Mucosa of descending colon (tissue), 3 donors: ENCODE measurements around the gene NUP85. TPM values are rescaled to one million over a fixed set of nuclear protein-coding genes. Genes with fewer than 3 reads are reported as not detected.

Experiments used
- ATAC-seq: fragments of 200-7000 bp; cut with Tn5 transposase; one replicate; pipeline ENCODE4 v1.9.1; 2020; ENCODE audit warnings: mild to moderate bottlenecking, moderate library complexity
- DNase-seq, 3 donors: peaks; one replicate each; pipeline ENCODE4 v3.0.0-alpha.2; 2020
- H3K36me3 ChIP-seq: fragments of 200-600 bp; one replicate; pipeline ENCODE4 v1.8.0; 2021; ENCODE audit warnings: low read depth, mild to moderate bottlenecking
- H3K4me1 ChIP-seq: fragments of 200-600 bp; one replicate; pipeline ENCODE4 v1.8.0; 2021; ENCODE audit warnings: low read depth, mild to moderate bottlenecking
- H3K4me3 ChIP-seq: fragments of 200-600 bp; one replicate; pipeline ENCODE4 v1.8.0; 2021; ENCODE audit warnings: mild to moderate bottlenecking
- H3K9me3 ChIP-seq: fragments of 200-600 bp; one replicate; pipeline ENCODE4 v1.8.0; 2021; ENCODE audit warnings: mild to moderate bottlenecking
- intact Hi-C, 2 donors: fragments of 100-400 bp; cut with DNase I in 1 of 2; cut with micrococcal nuclease in 1 of 2; formaldehyde crosslinking; loops; one replicate each; pipeline versions ENCODE4 v1.11.0 to v1.11.1; 2022; cut with DNase I, micrococcal nuclease
- total RNA-seq, 3 donors: library from RNA; stranded (reverse); fragmentation: NEBNext Ultra II Directional in 2 of 3; extraction: Animal tissue kit (Norgen Biotek cat#: 25700) in 2 of 3; gene quantifications; one replicate each; pipeline versions ENCODE4 v1.2.1 to v1.2.4, GENCODE V29; 2021 to 2023
- TF ChIP-seq, protein P1 (sequence below): fragments of 200-600 bp; IDR thresholded peaks from one replicate; pipeline ENCODE4 v1.8.0; 2022; ENCODE audit warnings: antibody characterized with exemption, mild to moderate bottlenecking
- donor health status: DM: no; HTN: no; CAD: no; lungs with moderate emphysema.
- donor health status: DM: no; HTN: no; CAD: no.
- donor health status: DM: no; HTN: yes; CAD: no.

NUP85 gene
- total RNA-seq, 3 donors from 2014 or later: 48.4 to 63.4 (median 62.2) TPM

DNA sequence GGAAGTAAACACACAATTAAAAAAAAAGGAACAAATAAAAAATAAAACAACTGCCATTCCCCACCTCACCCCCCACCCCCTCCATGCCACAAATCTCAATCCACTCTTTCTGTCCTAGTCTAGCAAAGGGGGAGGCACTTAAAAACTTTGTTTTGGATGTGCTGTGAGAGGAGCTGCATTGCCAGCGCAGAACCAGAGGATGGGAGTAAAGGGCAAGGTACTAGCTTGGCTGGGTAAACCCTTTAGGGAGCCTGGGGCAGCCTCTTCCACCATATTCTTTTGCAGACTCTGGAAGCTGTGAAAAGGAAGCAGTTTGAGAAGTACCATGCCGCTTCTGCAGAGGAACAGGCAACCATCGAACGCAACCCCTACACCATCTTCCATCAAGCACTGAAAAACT lies 57.6 kb downstream of the NUP85 start:
- no peak for ATAC-seq
- TF ChIP-seq, protein P1, sequence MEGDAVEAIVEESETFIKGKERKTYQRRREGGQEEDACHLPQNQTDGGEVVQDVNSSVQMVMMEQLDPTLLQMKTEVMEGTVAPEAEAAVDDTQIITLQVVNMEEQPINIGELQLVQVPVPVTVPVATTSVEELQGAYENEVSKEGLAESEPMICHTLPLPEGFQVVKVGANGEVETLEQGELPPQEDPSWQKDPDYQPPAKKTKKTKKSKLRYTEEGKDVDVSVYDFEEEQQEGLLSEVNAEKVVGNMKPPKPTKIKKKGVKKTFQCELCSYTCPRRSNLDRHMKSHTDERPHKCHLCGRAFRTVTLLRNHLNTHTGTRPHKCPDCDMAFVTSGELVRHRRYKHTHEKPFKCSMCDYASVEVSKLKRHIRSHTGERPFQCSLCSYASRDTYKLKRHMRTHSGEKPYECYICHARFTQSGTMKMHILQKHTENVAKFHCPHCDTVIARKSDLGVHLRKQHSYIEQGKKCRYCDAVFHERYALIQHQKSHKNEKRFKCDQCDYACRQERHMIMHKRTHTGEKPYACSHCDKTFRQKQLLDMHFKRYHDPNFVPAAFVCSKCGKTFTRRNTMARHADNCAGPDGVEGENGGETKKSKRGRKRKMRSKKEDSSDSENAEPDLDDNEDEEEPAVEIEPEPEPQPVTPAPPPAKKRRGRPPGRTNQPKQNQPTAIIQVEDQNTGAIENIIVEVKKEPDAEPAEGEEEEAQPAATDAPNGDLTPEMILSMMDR: no peak
- H3K4me3 ChIP-seq: no peak overlapping the region

GRCh38 chr17:75265614-75266315 lies 60.3 kb downstream of the NUP85 start:
- H3K4me3 ChIP-seq: no peak overlapping the region
- intact Hi-C loops: no loop called here
- peaks cover 8% of the 10 kb centered on the region for H3K36me3 ChIP-seq
- TF ChIP-seq, protein P1: no peak
- H3K9me3 ChIP-seq: no peaks in the 10 kb centered on the region
- peaks cover 20% of the 10 kb centered on the region for H3K4me1 ChIP-seq
- DNase-seq (no peak), ATAC-seq (no peak)

More for the DNA sequence above, 57.6 kb downstream of the NUP85 start:
- peaks cover 24% of the 10 kb centered on the region for H3K4me1 ChIP-seq
- H3K36me3 ChIP-seq: peaks cover 8% of the 10 kb centered on the region
- intact Hi-C loops: no loop called here
- no peak for DNase-seq
- H3K9me3 ChIP-seq: no peaks in the 10 kb centered on the region

DNA sequence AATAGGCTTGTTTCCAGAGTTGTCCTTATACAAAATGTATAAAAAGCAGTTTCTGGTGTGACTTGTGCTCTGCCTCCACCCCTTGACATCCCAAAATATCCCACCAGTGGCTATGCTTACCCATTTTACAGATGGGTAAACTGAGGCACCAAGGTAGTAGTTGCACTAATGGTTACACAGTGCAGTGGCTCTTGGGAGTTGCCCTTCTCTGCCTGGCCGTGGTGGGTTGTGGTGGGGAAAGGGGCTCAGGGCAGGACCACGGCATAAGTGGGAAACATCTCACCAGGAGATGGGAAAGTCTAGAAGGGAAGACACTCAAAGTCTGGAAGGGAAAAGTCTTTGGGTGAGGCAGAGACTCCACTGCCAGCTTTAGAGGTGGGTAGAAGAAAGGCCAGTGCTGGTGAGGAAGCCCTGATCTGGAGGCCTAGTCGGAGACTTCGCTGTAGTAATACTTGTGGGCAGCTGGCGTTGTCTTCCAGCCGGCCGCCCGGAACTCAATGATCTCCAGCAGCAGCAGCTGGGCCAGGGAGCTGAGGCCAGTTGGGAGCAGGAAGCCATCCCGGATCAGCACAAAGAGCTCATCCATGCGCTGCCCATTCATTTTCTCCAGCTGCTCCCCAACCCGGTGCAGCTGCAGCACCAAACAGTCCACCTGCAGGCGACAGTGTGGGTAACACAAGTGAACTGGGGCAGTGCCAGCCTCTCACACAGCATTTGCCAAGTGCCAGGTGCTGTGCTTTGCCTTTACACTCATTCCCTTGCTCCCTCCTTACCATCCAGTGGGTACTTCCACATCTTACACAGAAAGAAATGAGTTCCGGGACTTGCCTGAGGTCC lies 61.1 kb downstream of the NUP85 start:
- H3K4me3 ChIP-seq: no peak overlapping the region
- DNase-seq (no peak), ATAC-seq (no peak)
- intact Hi-C loops: no loop called here
- H3K36me3 ChIP-seq: peaks cover 8% of the 10 kb centered on the region
- TF ChIP-seq, protein P1: no peak
- H3K4me1 ChIP-seq: peaks cover 20% of the 10 kb centered on the region
- H3K9me3 ChIP-seq: no peaks in the 10 kb centered on the region

- H3K4me3 ChIP-seq: no peak overlapping the region
- peaks cover 23% of the 10 kb centered on the region for H3K4me1 ChIP-seq
- ATAC-seq (no peak), DNase-seq (no peak)
- intact Hi-C loops: no loop called here
- H3K9me3 ChIP-seq: no peaks in the 10 kb centered on the region
- TF ChIP-seq, protein P1: no peak
- peaks cover 8% of the 10 kb centered on the region for H3K36me3 ChIP-seq
Observed at GRCh38 chr17:75267153-75267410, 61.6 kb downstream of the NUP85 start.

DNA sequence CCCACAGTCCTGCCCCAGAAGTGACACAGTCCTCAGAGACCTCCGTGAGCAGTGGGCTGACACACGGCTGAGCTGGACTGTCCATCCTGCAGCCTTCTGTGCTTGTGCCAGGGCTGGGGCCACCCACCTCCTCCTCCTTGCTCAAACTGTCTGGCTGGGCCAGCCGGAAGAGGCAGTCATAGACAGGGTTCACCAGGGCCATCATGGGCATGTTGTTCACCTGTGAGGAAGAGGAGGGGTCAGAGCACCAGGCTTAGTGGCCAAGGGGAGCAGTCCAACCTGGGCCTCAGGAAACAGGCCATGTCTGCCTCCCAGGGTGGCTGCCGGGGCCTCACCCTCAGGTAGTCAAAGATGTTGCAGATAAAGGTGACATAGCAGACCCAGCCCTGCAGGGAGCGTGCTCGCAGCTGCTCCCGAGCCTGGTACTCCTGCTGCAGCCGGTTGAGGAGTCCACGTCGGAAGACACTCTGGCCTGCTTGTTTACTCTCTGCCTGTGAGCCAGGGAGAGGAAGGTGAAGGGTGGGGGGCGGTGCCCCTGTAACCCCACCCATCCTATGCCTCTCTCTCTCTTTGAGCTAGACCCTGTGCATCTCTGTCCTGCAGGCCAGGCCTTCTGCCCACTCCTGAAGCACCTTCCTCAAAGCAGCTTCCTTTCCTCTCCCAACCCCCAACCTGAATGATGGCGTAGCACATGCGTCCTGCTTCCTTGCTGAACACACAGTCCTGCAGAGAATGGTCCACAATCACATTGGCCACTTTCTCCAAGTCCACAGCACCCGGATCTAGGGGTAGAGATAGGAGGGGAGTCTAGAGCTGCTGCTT lies 62.1 kb downstream of the NUP85 start:
- H3K36me3 ChIP-seq: peaks cover 8% of the 10 kb centered on the region
- peak; percentile 51 for ATAC-seq
- intact Hi-C loops: no loop called here
- H3K4me1 ChIP-seq: peaks cover 24% of the 10 kb centered on the region
- no peak overlapping the region for H3K4me3 ChIP-seq
- peak; percentile 67 to 77 (median 70) for DNase-seq
- no peaks in the 10 kb centered on the region for H3K9me3 ChIP-seq
- TF ChIP-seq, protein P1: no peak
